MCF 10A (cell line): Measurements from ENCODE around the gene TAB2. TPM values are rescaled to one million over a fixed set of nuclear protein-coding genes. Genes with fewer than 3 reads are reported as not detected.

Source experiments
- BruUV-seq: library from RNA; stranded (reverse); fragments of 400-500 nt; replicated peaks from 2 replicates; lab custom pipeline; 2021; lab: Mats Ljungman, UMichigan
- CTCF ChIA-PET: fragments of 300-600 bp; sonication (Branson Sonifier 250); formaldehyde crosslinking; extraction: SDS; loops from one replicate; lab custom pipeline; 2021; ENCODE audit warnings: antibody characterized with exemption, inconsistent platforms; lab: Yijun Ruan, JAX
- POLR2A ChIA-PET: fragments of 300-600, 350-650 bp; sonication (Branson Sonifier 250); formaldehyde crosslinking; extraction: SDS; loops from one replicate; lab custom pipeline; 2020; ENCODE audit warnings: antibody characterized with exemption, inconsistent platforms; lab: Yijun Ruan, JAX
- DNase-seq: peaks from one replicate; pipeline ENCODE4 v3.0.0-alpha.2; 2018; ENCODE audit not compliant: unreplicated experiment
- H3K27ac Mint-ChIP-seq: one replicate; pipeline ENCODE4 v1.8.0; 2022; ENCODE audit warnings: mild to moderate bottlenecking, low read depth, mixed read lengths; ENCODE audit not compliant: unreplicated experiment
- H3K27me3 Mint-ChIP-seq: one replicate; pipeline ENCODE4 v1.8.0; 2022; ENCODE audit warnings: mixed read lengths; ENCODE audit not compliant: insufficient read depth, unreplicated experiment
- H3K36me3 Mint-ChIP-seq: one replicate; pipeline ENCODE4 v1.8.0; 2022; ENCODE audit warnings: mild to moderate bottlenecking, moderate library complexity, mixed read lengths; ENCODE audit not compliant: insufficient read depth, unreplicated experiment
- H3K4me1 Mint-ChIP-seq: one replicate; pipeline ENCODE4 v1.8.0; 2022; ENCODE audit warnings: mixed read lengths; ENCODE audit not compliant: insufficient read depth, unreplicated experiment
- H3K4me3 Mint-ChIP-seq: one replicate; pipeline ENCODE4 v1.8.0; 2022; ENCODE audit warnings: mild to moderate bottlenecking, moderate library complexity, mixed read lengths; ENCODE audit not compliant: unreplicated experiment
- H3K9me3 Mint-ChIP-seq: one replicate; pipeline ENCODE4 v1.8.0; 2022; ENCODE audit warnings: mixed read lengths; ENCODE audit not compliant: unreplicated experiment
- intact Hi-C: fragments of 100-400 bp; cut with micrococcal nuclease; formaldehyde crosslinking; loops from 2 replicates; pipeline ENCODE4 v1.14.1; 2022
- total RNA-seq: library from RNA; stranded (reverse); gene quantifications from 2 replicates; pipeline ENCODE4 v1.2.3, GENCODE V29; 2022
- TF ChIP-seq, protein P1 (sequence below): fragments of 200-600 bp; IDR thresholded peaks from one replicate; pipeline ENCODE4 v1.8.0; 2022; ENCODE audit warnings: antibody characterized with exemption, mild to moderate bottlenecking; ENCODE audit not compliant: unreplicated experiment

The TAB2 gene
- total RNA-seq, 1 experiment from 2014 or later: 76.4 TPM

DNA sequence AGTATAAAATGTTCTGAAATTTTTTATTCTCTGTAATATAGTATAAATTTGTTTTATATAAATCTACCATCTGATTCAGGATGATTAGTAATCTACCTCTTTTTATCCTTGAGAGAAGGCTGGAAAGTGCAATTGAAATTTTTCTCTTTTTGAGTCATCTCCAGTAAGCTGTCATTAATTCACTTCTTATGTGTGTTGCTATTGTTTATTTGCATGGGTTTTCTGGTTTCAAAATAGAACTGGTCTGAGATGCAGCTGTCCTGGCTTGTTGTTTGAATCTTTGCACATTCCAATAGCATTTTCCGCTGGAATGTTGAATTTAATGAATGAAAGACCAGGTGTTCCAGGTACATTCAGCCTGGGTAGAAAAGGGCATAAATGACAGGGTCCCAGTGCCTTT, 24.3 kb upstream of the TAB2 start:
- H3K9me3 Mint-ChIP-seq: no peaks in the 10 kb centered on the region
- CTCF ChIA-PET: interaction anchor here (0.6 to 1.3 kb wide), 3 partner anchors 11 to 646 kb away, joined by 3 read pairs; no protein-coding TSS in a partner anchor
- intact Hi-C loops: no loop called here
- H3K4me3 Mint-ChIP-seq: no peak overlapping the region
- H3K36me3 Mint-ChIP-seq: no peaks in the 10 kb centered on the region
- DNase-seq: no peak
- TF ChIP-seq, protein P1, sequence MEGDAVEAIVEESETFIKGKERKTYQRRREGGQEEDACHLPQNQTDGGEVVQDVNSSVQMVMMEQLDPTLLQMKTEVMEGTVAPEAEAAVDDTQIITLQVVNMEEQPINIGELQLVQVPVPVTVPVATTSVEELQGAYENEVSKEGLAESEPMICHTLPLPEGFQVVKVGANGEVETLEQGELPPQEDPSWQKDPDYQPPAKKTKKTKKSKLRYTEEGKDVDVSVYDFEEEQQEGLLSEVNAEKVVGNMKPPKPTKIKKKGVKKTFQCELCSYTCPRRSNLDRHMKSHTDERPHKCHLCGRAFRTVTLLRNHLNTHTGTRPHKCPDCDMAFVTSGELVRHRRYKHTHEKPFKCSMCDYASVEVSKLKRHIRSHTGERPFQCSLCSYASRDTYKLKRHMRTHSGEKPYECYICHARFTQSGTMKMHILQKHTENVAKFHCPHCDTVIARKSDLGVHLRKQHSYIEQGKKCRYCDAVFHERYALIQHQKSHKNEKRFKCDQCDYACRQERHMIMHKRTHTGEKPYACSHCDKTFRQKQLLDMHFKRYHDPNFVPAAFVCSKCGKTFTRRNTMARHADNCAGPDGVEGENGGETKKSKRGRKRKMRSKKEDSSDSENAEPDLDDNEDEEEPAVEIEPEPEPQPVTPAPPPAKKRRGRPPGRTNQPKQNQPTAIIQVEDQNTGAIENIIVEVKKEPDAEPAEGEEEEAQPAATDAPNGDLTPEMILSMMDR: no peak
- H3K27me3 Mint-ChIP-seq: no peaks in the 10 kb centered on the region
- POLR2A ChIA-PET: interaction anchor here (0.6 to 1.8 kb wide), 6 partner anchors 12 to 261 kb away, joined by 3 to 10 read pairs (median 4); no protein-coding TSS in a partner anchor
- no peaks in the 10 kb centered on the region for H3K4me1 Mint-ChIP-seq
- H3K27ac Mint-ChIP-seq: no peak overlapping the region
- BruUV-seq: no TSS peak

DNA sequence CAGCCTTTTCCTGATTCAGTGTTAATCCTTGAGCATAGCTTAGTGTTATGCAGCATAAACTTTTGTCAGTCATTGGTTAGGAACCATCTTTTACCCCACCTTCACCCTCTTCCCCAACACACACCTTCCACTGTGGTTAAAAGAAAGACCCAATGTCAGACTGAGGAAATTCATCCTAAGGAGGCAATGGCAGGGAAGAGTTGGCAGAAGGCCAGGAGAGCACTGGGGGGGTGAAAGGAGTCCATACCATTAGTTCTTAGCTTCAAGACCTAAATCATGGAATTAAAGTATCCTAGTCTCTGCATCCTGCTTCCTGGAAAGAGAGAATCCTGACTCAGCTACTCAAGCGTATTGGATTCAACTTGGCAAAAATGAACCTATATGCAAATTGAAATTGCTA, 16.9 kb upstream of the TAB2 start:
- no peaks in the 10 kb centered on the region for H3K27me3 Mint-ChIP-seq
- intact Hi-C loops: no loop called here
- no TSS peak for BruUV-seq
- no peak for DNase-seq
- TF ChIP-seq, protein P1: no peak
- no peaks in the 10 kb centered on the region for H3K9me3 Mint-ChIP-seq
- no peak overlapping the region for H3K27ac Mint-ChIP-seq
- POLR2A ChIA-PET: interaction anchor here (0.7 to 1.2 kb wide), 4 partner anchors 16 to 272 kb away, joined by 3 to 4 read pairs (median 3); partner anchors contain the start of gene TAB2
- no peak overlapping the region for H3K4me3 Mint-ChIP-seq
- H3K4me1 Mint-ChIP-seq: no peaks in the 10 kb centered on the region
- CTCF ChIA-PET: interaction anchor here (0.7 kb wide), 1 partner anchor 149 kb away, joined by 3 read pairs; no protein-coding TSS in a partner anchor
- H3K36me3 Mint-ChIP-seq: no peaks in the 10 kb centered on the region

DNA sequence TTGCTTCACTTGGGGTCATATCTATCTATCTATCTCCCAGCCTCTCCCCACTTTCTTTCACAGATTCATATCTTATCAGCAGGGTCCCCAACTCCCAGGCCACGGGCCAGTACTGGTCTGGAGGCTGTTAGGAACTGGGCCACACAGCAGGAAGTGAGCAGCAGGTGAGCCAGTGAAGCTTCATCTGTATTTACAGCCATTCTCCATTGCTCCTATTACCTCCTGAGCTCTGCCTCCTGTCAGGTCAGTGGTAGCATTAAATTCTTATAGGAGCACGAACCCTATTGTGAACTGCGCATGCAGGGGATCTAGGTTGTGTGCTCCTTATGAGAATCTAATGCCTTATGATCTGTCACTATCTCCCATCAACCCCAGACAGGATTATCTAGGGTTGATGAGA, 14.8 kb upstream of the TAB2 start:
- no peaks in the 10 kb centered on the region for H3K27me3 Mint-ChIP-seq
- H3K36me3 Mint-ChIP-seq: no peaks in the 10 kb centered on the region
- H3K27ac Mint-ChIP-seq: no peak overlapping the region
- H3K4me3 Mint-ChIP-seq: no peak overlapping the region
- no peak for DNase-seq
- TF ChIP-seq, protein P1: no peak
- ChIA-PET POLR2A (interaction anchor here (1.1 kb wide), 1 partner anchor 15 kb away, joined by 3 read pairs; the partner anchor contains the start of gene TAB2), CTCF (interaction anchor here (0.6 kb wide), 2 partner anchors 175 to 742 kb away, joined by 3 read pairs; no protein-coding TSS in a partner anchor)
- H3K9me3 Mint-ChIP-seq: no peaks in the 10 kb centered on the region
- H3K4me1 Mint-ChIP-seq: peaks cover 5% of the 10 kb centered on the region
- BruUV-seq: no TSS peak
- intact Hi-C loops: no loop called here

DNA sequence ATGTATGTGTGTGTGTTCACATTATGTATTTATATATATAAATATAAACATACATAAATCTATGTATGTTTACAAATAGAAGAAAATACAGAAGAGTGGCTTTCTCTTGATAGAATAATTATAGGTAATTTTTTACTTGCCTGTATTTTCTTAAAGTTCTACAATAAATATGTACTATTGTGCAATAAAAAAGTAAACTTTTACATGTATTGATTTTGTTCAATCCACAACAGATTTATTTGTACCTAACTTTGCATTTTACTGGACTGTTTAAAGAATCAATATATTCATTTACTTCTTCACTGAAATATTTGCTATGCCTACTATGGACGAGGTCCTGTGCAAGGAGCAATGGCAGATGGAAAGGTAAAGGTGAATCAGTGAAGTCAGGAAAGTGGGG, 14.0 kb upstream of the TAB2 start:
- CTCF ChIA-PET: interaction anchor here (0.6 kb wide), 1 partner anchor 742 kb away, joined by 3 read pairs; no protein-coding TSS in a partner anchor
- TF ChIP-seq, protein P1: no peak
- no peak for DNase-seq
- Mint-ChIP-seq H3K27ac (no peak overlapping the region), H3K4me3 (no peak overlapping the region), H3K27me3 (no peaks in the 10 kb centered on the region), H3K4me1 (peaks cover 5% of the 10 kb centered on the region), H3K9me3 (no peaks in the 10 kb centered on the region), H3K36me3 (no peaks in the 10 kb centered on the region)
- POLR2A ChIA-PET: interaction anchor here (1.1 kb wide), 1 partner anchor 14 kb away, joined by 3 read pairs; the partner anchor contains the start of gene TAB2
- BruUV-seq: no TSS peak
- intact Hi-C loops: no loop called here
